PC-3 (cell line): Measurements from ENCODE around the gene CLPTM1L.

Experiments used
- CTCF ChIP-seq: fragments of 300-600 bp; sonication (generic); conservative IDR thresholded peaks from 2 replicates; pipeline ENCODE4 v1.5.1; 2017; ENCODE audit warnings: antibody characterized with exemption, low read depth, mild to moderate bottlenecking, low read length
- EZH2phosphoT487 ChIP-seq: fragments of 300-600 bp; sonication (generic); IDR thresholded peaks from 2 replicates; pipeline ENCODE4 v1.6.1; 2018; ENCODE audit warnings: mild to moderate bottlenecking, antibody characterized with exemption, low read length, borderline replicate concordance

GRCh38 chr5:1270426-1270825 is 74.5 kb downstream of the CLPTM1L start:
- TF ChIP-seq CTCF (no peak), EZH2phosphoT487 (no peak)
